GM21367 (cell line): ENCODE data around the gene PPP4C.
"Not testable (repeated sequence)": the region's sequence is repeated elsewhere in the genome, so short reads cannot be mapped to it uniquely, and the experiment has no call there.

ENCODE experiments used
- ATAC-seq: cut with Tn5 transposase; IDR thresholded peaks from one replicate; pipeline ENCODE4 v1.9.1; 2021; ENCODE audit not compliant: unreplicated experiment

The PPP4C gene

DNA sequence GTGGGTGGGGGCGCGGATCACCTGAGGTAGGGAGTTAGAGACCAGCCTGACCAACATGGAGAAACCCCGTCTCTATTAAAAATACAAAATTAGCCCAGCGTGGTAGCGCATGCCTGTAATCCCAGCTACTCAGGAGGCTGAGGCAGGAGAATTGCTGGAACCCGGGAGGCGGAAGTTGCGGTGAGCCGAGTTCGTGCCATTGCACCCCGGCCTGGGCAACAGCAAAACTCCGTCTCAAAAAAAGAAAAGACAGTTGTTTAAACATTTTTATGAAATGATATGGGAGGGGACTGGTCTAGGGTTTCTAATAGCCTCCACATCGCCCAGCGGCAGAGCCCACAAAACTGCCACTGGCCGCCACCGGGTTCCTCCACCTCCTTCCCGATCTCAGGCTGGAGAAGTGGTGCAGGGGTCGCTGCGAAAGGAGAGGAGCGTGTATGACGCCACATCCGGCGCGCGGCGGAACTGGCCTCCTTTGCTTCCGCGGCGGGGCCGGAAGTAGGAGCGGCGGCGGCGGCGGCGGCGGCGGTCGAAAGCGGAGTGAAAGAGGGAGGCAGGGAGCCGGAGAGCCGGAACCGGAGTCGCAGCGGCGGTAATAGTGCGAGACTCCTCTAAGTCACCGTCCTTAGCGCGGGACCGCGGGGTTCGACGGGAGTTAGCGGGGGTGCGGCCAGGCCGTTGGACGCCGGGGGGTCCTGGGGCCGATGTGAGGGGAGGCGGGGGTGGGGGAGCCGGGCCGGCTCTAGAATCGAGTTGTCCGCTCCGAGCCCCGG lies at the start of gene PPP4C:
Gene PPP4C (plus strand): TSS at position 492 of the 773 bp plus-strand sequence. CDS start 384 bp downstream, outside the sequence.
- peak; percentile 49 for ATAC-seq

DNA sequence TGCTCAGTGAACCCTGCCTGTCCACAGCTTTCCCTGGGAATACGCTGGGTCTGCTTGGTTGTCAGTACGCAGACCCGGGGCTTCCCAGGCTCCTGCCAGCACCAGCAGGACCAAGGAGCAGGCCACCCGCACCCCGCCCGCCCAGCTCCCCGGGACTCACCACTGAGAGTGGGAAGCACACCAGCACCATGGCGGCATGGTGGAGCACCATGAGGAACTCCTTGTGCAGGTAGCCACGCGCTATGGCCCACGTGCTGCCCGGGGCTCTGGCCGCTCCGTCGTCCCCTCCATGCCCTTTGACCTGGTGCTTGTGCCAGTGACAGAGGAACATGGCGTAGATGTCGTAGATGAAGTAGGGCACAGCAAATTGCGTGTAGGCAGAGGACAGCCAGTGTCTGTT lies 49.3 kb upstream of the PPP4C start:
- ATAC-seq = no peak

DNA sequence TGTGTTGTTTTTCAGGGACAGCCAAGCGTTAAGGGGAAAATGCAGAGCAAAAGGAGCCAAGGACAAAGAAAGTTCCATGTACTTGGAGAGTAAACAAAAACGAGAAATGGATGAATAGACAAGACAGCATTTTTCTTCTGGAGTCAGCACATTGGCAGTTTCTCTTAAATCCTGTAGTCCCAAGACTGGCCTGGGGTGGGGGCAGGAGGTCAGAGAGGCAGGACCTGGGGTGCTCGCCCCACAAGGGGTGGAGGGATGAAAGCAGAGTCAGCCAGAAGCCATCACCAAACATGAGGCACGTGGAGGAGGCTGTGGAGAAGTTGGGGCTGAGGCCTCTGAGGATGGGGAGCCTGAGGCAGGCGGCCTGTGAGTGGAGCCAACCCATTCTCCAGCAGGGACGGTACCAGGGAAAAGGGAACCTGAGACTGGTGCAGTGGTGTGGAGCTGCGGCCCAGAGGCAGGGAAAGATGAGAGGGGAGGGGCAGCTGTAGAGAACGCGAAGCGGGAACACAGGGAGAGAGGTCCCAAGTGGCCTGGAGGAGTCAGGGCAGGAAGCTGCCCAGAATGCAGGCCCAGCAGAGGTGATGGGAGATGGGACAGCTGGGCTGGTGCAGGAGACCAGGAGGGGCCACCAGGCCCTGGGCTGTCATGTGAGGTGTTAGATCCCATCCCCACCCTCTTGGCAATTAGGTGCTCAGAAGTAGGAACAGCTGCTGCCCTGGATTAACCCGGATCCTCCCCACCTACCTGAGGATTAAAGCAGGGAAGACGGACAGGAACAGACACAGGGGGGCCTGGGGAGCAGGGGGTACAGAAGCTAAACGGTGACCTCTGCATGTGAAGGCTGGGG lies 48.0 kb upstream of the PPP4C start:
- ATAC-seq = no peak

GRCh38 chr16:30028438-30029076 lies 47.2 kb upstream of the PPP4C start:
- ATAC-seq = no peak

- ATAC-seq = no peak
Measured at GRCh38 chr16:30030011-30030685, 45.6 kb upstream of the PPP4C start.

- no peak for ATAC-seq
Measured at GRCh38 chr16:30030841-30031413, 44.9 kb upstream of the PPP4C start, which contains the start of gene TLCD3B. Gene TLCD3B, minus strand, starts transcription at chr16:30031271. Its CDS starts 744 bp downstream, at chr16:30030527.

GRCh38 chr16:30031477-30031918 lies 44.3 kb upstream of the PPP4C start:
- ATAC-seq = no peak

DNA sequence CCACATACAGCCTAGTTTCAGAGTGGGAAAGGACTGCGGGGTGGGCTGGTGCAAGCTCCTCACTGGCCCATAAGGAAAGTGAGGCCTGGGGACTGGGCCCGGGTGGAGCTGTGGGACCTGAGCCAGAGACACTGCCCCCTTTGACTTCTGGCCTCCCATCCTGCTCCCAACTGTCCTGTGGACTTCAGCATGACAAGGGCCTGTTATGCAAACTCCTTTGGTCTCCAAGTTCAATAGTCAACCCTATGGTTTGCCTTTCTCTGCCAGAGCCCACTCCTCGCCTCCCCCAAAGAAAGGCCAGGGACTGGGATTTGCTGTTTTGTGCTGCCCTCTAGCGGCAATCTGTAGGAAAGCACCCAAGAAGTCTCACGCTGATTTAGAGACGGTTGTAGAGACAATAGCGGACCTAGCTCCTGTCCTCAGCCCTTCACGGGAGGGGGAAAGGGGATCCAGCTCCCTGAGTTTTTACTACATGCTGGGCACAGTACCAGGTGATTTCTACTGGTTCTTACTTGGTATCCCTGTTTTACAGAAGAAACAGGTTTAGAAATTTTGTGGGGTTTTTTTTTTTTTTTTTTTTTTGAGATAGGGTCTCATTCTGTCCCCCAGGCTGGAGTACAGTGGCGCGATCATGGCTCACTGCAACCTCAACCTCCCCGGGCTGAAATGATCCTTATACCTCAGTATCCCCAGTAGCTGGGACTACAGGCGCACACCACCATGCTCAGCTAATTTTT lies 43.5 kb upstream of the PPP4C start:
- no peak for ATAC-seq

GRCh38 chr16:30033270-30033669 lies 42.5 kb upstream of the PPP4C start:
- ATAC-seq = no peak

DNA sequence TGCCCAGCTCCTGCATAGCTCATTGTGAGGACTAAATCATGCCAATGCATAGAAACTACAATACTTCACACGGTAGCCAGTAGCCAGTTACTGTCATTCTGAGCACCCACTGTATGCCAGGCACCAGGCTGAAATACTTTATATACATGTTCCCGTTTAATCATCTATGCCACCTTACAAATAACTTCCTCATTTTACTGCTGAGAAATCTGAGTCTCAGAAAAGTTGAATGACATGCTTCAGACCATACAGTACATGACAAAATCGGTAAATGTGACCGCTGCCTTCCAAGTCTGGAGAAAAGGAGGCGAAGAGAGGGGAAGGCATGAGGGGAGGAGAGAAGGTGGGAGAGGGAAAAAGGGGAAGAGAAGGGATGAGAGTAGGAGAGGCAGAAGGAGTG lies 35.6 kb upstream of the PPP4C start:
- ATAC-seq = no peak

DNA sequence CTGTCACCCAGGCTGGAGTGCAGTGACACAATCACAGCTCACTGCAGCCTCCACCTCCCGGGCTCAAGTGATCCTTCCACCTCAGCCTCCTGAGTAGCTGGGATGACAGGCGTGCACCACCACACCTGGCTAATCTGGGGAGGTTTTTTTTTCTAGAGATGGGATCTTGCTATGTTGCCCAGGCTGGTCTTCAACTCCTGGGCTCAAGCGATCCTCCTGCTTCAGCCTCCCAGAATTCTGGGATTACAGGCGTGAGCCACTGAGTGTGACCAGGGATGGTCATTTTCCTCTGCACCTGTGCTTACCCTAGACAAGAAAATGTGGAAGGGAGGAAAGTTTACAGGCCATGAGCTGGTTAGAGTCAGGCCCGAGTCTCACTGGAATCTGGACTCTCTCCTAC lies 35.1 kb upstream of the PPP4C start:
- ATAC-seq = not testable (repeated sequence)

DNA sequence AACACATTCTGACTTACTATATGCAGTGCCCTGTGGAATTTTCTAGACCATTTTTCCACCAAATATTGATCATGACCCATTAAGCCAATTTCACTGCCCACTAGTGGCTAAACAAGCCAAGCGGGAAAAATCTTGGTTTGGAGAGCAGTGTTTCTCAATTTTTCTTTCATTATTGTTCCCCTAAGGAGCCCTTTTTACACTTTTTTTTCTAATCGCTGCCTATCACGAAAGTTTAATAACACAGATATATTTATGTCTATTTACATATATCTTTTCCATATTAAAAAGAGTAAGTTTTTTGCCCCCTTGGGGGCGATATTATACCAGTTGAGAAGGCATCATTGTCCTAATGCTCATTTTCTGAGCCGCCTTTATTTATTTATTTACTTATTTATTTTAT lies 34.0 kb upstream of the PPP4C start:
- no peak for ATAC-seq

- no peak for ATAC-seq
Measured at GRCh38 chr16:30046178-30046577, 29.6 kb upstream of the PPP4C start.

DNA sequence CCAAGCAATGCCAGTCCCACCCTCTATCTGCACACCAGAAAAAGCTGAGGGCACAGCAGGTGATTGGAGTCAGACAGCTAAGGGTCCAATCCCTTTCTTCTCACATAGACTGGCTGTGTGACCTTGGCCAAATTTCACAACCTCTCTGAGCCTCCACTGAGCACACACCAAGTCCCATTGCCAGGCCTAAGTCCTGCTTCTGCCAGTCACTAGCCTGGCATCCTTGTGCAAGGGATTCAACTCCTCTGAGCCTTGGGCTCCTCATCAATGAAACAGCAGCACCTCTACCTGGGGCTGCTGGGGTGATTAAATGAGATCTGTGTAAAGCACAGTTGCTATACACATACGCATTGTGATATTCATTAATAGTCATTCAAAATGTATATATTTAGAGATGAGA lies 29.2 kb upstream of the PPP4C start:
- no peak for ATAC-seq

DNA sequence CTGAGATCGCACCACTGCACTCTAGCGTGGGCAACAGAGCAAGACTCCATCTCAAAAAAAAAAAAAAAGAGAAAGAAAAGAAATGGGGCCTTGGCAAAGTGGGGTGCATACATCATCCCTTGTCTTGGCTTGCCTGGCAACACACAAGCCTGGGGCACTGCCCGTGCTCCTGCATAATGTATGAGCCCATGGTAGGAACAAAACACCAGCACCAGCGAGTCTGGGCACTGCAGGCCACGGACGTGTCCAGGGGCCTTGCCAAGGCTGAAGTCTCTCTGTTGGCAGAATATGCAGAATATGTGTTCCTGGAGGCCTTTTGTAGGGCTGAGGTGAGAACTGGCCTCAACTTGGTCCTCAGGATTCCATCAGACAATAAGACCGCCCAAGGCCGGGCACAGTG lies 25.9 kb upstream of the PPP4C start:
- no peak for ATAC-seq

- ATAC-seq = no peak
Measured at GRCh38 chr16:30051518-30051917, 24.3 kb upstream of the PPP4C start.

- no peak for ATAC-seq
Measured at GRCh38 chr16:30052671-30053372, 23.0 kb upstream of the PPP4C start.

DNA sequence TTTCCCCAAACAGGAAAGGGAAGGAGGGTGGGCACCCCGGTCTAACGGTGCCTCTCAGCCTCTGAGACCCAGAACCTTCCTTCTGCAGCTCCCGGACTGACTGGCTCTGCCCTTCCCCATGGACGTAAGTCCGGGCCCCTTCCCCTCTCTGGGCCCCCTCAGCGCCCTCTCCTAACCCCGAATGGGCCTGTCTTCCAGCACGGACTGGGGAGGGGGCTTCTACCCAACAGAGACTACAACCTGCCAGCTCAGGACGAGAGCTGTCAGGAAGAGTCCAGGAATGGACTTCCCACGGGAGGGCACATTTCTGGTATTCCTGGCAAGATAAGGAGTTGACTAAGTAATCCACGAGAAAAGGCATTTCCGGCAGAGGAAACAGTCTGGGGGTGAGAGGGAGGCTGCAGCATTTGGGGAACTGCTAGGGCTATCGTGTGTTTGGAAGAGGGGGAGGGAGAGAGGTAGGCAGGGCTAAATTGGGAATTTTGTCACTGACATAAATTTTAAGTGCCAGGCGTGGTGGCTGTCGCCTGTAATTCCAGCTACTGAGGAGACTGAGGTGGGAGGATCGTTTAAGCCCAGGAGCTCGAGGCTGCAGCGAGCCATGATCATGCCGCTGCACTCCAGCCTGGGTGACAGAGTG lies 22.3 kb upstream of the PPP4C start:
- ATAC-seq = no peak

DNA sequence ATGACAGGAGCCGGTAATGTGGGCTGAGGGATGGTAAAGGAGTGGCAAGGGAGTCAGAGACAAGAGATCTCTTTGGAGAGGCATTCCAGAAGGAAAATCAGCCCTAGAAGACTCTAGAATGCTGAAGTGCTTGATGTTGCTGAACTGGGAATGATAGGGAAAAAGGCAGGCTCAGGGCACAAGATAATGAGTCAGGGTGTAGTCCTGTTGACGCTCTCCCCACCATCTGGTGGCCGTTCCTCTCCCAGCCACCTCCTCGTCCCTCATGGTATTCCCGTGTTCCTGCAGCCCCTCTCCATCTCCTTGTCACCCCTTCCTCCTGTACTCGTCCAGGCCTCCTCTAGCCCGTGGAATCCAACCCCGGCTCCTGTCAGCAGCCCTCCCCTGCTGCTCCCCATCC lies 21.3 kb upstream of the PPP4C start:
- ATAC-seq = no peak
